PC-9 (cell line): ENCODE data around the gene C20orf204.

Experiments used
- EZH2 ChIP-seq: fragments of 200-600 bp; sonication (generic); IDR thresholded peaks from 2 replicates; pipeline ENCODE4 v1.8.0; 2017; ENCODE audit warnings: antibody characterized with exemption, low read depth
- TF ChIP-seq, protein P1 (sequence below): fragments of 200-600 bp; sonication (generic); conservative IDR thresholded peaks from 2 replicates; pipeline ENCODE4 v1.6.1; 2017; ENCODE audit warnings: mixed run types, antibody characterized with exemption, mild to moderate bottlenecking, moderate library complexity

DNA sequence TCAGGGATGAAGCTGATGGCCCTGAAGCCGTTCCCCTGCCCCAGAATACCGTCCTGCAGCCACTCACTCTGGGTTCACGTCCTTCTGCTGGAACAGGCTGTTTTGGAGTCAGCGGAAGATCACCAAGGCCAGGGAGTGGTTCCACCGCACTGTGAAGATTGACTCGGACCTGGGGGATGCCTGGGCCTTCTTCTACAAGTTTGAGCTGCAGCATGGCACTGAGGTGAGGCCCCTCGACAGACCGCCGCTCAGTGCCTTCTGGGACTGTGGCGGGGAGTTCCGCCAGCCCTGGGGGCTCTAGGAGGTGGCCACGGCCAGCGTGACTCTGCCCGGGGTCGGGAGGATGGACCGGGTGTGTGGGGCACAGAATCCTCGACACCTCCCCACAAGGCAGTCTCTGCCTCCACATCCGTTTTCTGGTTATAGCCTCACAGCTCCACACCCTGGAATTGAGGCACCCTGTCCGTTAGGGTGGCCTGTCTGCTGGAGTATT is 4.1 kb upstream of the C20orf204 start:
- TF ChIP-seq, protein P1, sequence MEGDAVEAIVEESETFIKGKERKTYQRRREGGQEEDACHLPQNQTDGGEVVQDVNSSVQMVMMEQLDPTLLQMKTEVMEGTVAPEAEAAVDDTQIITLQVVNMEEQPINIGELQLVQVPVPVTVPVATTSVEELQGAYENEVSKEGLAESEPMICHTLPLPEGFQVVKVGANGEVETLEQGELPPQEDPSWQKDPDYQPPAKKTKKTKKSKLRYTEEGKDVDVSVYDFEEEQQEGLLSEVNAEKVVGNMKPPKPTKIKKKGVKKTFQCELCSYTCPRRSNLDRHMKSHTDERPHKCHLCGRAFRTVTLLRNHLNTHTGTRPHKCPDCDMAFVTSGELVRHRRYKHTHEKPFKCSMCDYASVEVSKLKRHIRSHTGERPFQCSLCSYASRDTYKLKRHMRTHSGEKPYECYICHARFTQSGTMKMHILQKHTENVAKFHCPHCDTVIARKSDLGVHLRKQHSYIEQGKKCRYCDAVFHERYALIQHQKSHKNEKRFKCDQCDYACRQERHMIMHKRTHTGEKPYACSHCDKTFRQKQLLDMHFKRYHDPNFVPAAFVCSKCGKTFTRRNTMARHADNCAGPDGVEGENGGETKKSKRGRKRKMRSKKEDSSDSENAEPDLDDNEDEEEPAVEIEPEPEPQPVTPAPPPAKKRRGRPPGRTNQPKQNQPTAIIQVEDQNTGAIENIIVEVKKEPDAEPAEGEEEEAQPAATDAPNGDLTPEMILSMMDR = no peak
- no peak for TF ChIP-seq EZH2
